Keratinocyte (primary cell): ENCODE measurements around the gene AGPS. TPM values are rescaled to one million over a fixed set of nuclear protein-coding genes. Genes with fewer than 3 reads are reported as not detected.

Source experiments
- DNase-seq: peaks from one replicate; pipeline ENCODE4 v3.0.0-alpha.2; 2011; ENCODE audit warnings: low read depth, missing footprints, low spot score
- FAIRE-seq: peaks from 2 replicates; lab custom pipeline; 2011; peaks lifted over from hg19 to GRCh38; lab: Jason Lieb, UNC
- H2AFZ ChIP-seq: 2 replicates; pipeline ENCODE4 v1.6.0; 2012; ENCODE audit warnings: low read length, control low read depth, inconsistent platforms; ENCODE audit not compliant: control insufficient read depth
- H3K27ac ChIP-seq: 2 replicates; pipeline ENCODE4 v1.5.1; 2011; ENCODE audit warnings: low read length; ENCODE audit not compliant: control insufficient read depth, insufficient read depth
- H3K27me3 ChIP-seq: 3 replicates; pipeline ENCODE4 v1.6.0; 2011; ENCODE audit warnings: low read length; ENCODE audit not compliant: control insufficient read depth, insufficient read depth; ENCODE audit errors: extremely low read depth
- H3K36me3 ChIP-seq, 2 experiments: 2 replicates in 1 of 2; 3 replicates in 1 of 2; pipeline ENCODE4 v1.5.1; 2011; ENCODE audit warnings: low read length in 2 of 2, mild to moderate bottlenecking in 1 of 2; ENCODE audit not compliant: control insufficient read depth in 2 of 2, insufficient read depth in 2 of 2; ENCODE audit errors: extremely low read depth in 1 of 2
- H3K4me1 ChIP-seq: 3 replicates; pipeline ENCODE4 v1.5.1; 2011; ENCODE audit warnings: low read length; ENCODE audit not compliant: control insufficient read depth, insufficient read depth; ENCODE audit errors: extremely low read depth
- H3K4me2 ChIP-seq: 3 replicates; pipeline ENCODE4 v1.6.0; 2011; ENCODE audit warnings: low read depth, low read length; ENCODE audit not compliant: control insufficient read depth, insufficient read depth; ENCODE audit errors: extremely low read depth
- H3K4me3 ChIP-seq, 3 experiments: fragments of 200-600 bp in 1 of 3; sonication (generic) in 1 of 3; 2 replicates in 2 of 3; 3 replicates in 1 of 3; pipeline ENCODE4 v1.5.1; 2011 to 2016; ENCODE audit warnings: low read length in 3 of 3, mild to moderate bottlenecking in 3 of 3, control low read depth in 2 of 3, inconsistent platforms in 1 of 3, low read depth in 1 of 3, mixed read lengths in 1 of 3, mixed run types in 1 of 3, moderate library complexity in 1 of 3; ENCODE audit not compliant: control insufficient read depth in 2 of 3, insufficient read depth in 2 of 3; ENCODE audit errors: extremely low read depth in 1 of 3
- H3K79me2 ChIP-seq: 2 replicates; pipeline ENCODE4 v1.6.0; 2012; ENCODE audit warnings: low read length; ENCODE audit not compliant: control insufficient read depth, insufficient read depth
- H3K9ac ChIP-seq: 3 replicates; pipeline ENCODE4 v1.6.0; 2011; ENCODE audit warnings: low read length; ENCODE audit not compliant: control insufficient read depth, insufficient read depth; ENCODE audit errors: extremely low read depth
- H3K9me1 ChIP-seq: 3 replicates; pipeline ENCODE4 v1.6.0; 2011; ENCODE audit warnings: low read length; ENCODE audit not compliant: control insufficient read depth, insufficient read depth; ENCODE audit errors: extremely low read depth
- H3K9me3 ChIP-seq: 2 replicates; pipeline ENCODE4 v1.5.1; 2012; ENCODE audit warnings: low read depth, low read length; ENCODE audit not compliant: control insufficient read depth
- H4K20me1 ChIP-seq: 3 replicates; pipeline ENCODE4 v1.6.0; 2011; ENCODE audit warnings: low read length; ENCODE audit not compliant: control insufficient read depth, insufficient read depth; ENCODE audit errors: extremely low read depth
- CTCF ChIP-seq, 3 experiments: IDR thresholded peaks in 1 of 3; conservative IDR thresholded peaks in 1 of 3; optimal IDR thresholded peaks in 1 of 3; 2 replicates in 2 of 3; 3 replicates in 1 of 3; pipeline versions ENCODE3 to v1.5.1; 2011; ENCODE audit warnings: low read length in 3 of 3, mild to moderate bottlenecking in 3 of 3, moderate library complexity in 2 of 3, control low read depth in 1 of 3, inconsistent platforms in 1 of 3; ENCODE audit not compliant: insufficient read depth in 2 of 3; ENCODE audit errors: extremely low read depth in 1 of 3
- EZH2 ChIP-seq: IDR thresholded peaks from one replicate; pipeline ENCODE4 v1.6.1; 2012; ENCODE audit warnings: inconsistent platforms, mild to moderate bottlenecking, low read length, moderate library complexity
- dilution Hi-C: fragments of 300-500 bp; cut with MboI; formaldehyde crosslinking; loops from one replicate; pipeline ENCODE4 v1.7.0; 2020; ENCODE audit warnings: low sequenced_read_pairs; ENCODE audit not compliant: extremely low pct_ligation_motif_present
- polyA plus RNA-seq, 5 experiments: library from polyadenylated mRNA; depleted of rRNA in 3 of 5; stranded (reverse) in 3 of 5; stranded (forward) in 1 of 5; unstranded in 1 of 5; fragments of >200 nt; gene quantifications; 1 replicate in 1 of 5; 2 replicates in 3 of 5; 3 replicates in 1 of 5; pipeline versions ENCODE4 v1.2.1 to v1.2.3, GENCODE V29; 2011 to 2012; ENCODE audit warnings: missing spikeins in 2 of 5, low read depth in 1 of 5, low replicate concordance in 1 of 5

The AGPS gene
- polyA plus RNA-seq, 1 donor (not counting 4 experiments of a cell fraction or from before 2014, with no cell fraction given), result 28.0 TPM

- peaks cover 0 to 3% of the 10 kb centered on the region in 2 experiments for H3K36me3 ChIP-seq
- no peaks in the 10 kb centered on the region for H4K20me1 ChIP-seq
- no peaks in the 10 kb centered on the region for H3K9me1 ChIP-seq
- no peak overlapping the region for H3K27ac ChIP-seq
- no peak overlapping the region for H3K4me2 ChIP-seq
- no peaks in the 10 kb centered on the region for H3K27me3 ChIP-seq
- H3K4me3 ChIP-seq, result no peak overlapping the region
- TF ChIP-seq CTCF (optimal IDR thresholded peaks at IDR 0.05 in 1 of 3, IDR thresholded peaks at IDR 0.05 in 1 of 3, conservative IDR thresholded peaks at IDR 0.05 in 1 of 3; ENCODE audit: extremely low read depth in 1 of 3, insufficient read depth in 2 of 3, low read length in 3 of 3) (no peak), EZH2 (no peak)
- no peak overlapping the region for H3K9ac ChIP-seq
- no peaks in the 10 kb centered on the region for H3K79me2 ChIP-seq
- dilution Hi-C loops, result no loop called here
- no peaks in the 10 kb centered on the region for H3K9me3 ChIP-seq
- no peak overlapping the region for H2AFZ ChIP-seq
- FAIRE-seq (no peak), DNase-seq (no peak)
- peaks cover 17% of the 10 kb centered on the region for H3K4me1 ChIP-seq
These were observed 84.3 kb downstream of the AGPS start for GRCh38 chr2:177476897-177477296.

GRCh38 chr2:177478029-177478428 is 85.5 kb downstream of the AGPS start:
- FAIRE-seq, result no peak
- no peak for DNase-seq
- peaks cover 17% of the 10 kb centered on the region for H3K4me1 ChIP-seq
- peaks cover 0 to 3% of the 10 kb centered on the region in 2 experiments for H3K36me3 ChIP-seq
- no peak overlapping the region for H3K4me2 ChIP-seq
- no peaks in the 10 kb centered on the region for H3K79me2 ChIP-seq
- no peak overlapping the region for H2AFZ ChIP-seq
- H3K27ac ChIP-seq, result no peak overlapping the region
- H4K20me1 ChIP-seq, result no peaks in the 10 kb centered on the region
- no peaks in the 10 kb centered on the region for H3K27me3 ChIP-seq
- no peaks in the 10 kb centered on the region for H3K9me3 ChIP-seq
- no peak overlapping the region for H3K4me3 ChIP-seq
- dilution Hi-C loops, result no loop called here
- no peak overlapping the region for H3K9ac ChIP-seq
- H3K9me1 ChIP-seq, result no peaks in the 10 kb centered on the region
- TF ChIP-seq EZH2, result no peak

DNA sequence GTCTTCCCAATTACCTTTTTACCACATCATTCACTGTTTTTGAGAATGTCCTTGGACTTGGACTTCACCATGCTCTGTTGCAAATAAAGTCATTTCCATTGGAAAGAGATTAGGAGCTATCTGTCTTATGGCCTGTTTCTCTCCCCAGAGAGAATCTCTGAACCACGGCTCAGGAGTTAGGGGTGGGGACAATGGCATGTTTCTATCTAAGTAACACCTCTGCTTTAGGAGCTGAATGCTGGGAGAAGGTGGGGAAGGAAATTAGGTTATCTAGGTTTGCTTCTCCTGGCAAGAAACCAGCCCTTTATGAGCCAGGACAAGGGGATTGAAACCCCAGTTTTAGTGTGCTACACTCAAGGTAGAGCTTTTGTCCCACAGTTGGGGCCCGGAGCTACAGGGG is 86.3 kb downstream of the AGPS start:
- Histone ChIP-seq H3K9ac (no peak overlapping the region), H3K9me3 (no peaks in the 10 kb centered on the region), H3K4me3 (no peak overlapping the region), H3K4me2 (no peak overlapping the region), H3K36me3 (peaks cover 0 to 3% of the 10 kb centered on the region in 2 experiments), H4K20me1 (no peaks in the 10 kb centered on the region), H3K27ac (no peak overlapping the region), H3K27me3 (no peaks in the 10 kb centered on the region), H3K9me1 (no peaks in the 10 kb centered on the region), H3K79me2 (no peaks in the 10 kb centered on the region), H2AFZ (no peak overlapping the region), H3K4me1 (peaks cover 14% of the 10 kb centered on the region)
- dilution Hi-C loops, result no loop called here
- FAIRE-seq (no peak), DNase-seq (no peak)
- TF ChIP-seq EZH2 (no peak), CTCF (optimal IDR thresholded peaks at IDR 0.05 in 1 of 3, IDR thresholded peaks at IDR 0.05 in 1 of 3, conservative IDR thresholded peaks at IDR 0.05 in 1 of 3; ENCODE audit: extremely low read depth in 1 of 3, insufficient read depth in 2 of 3, low read length in 3 of 3) (no peak)
